IPS-18c (cell line): ENCODE data around the gene MRPS18A.

Source experiments
- H3K4me3 ChIP-seq: 2 replicates; pipeline ENCODE4 v1.7.0; 2013; ENCODE audit warnings: low read depth, mild to moderate bottlenecking, low read length, moderate library complexity; ENCODE audit not compliant: insufficient read depth
- H3K9me3 ChIP-seq: one replicate; pipeline ENCODE4 v1.6.1; 2013; ENCODE audit warnings: mild to moderate bottlenecking, low read length, moderate library complexity; ENCODE audit not compliant: control insufficient read depth, insufficient read depth

The MRPS18A gene

DNA sequence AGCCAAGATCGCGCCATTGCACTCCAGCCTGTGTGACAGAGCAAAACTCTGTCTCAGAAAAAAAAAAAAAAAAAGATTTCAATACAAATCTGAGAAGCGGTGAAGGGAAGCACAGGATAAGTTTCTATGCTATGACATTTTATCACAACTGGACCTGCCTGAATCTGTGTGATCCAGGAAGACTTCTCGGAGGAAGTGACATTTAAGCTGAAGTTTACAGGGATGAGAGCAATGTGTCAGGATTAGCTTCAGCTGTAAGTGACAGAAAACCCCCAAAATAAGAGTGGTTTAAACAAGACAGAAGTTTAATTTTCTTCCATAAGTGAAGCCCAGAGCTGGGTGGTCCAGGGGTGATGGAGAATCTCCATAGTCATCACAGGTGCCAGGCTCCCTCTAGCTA is 33.4 kb upstream of the MRPS18A start:
- no peaks in the 10 kb centered on the region for H3K9me3 ChIP-seq

DNA sequence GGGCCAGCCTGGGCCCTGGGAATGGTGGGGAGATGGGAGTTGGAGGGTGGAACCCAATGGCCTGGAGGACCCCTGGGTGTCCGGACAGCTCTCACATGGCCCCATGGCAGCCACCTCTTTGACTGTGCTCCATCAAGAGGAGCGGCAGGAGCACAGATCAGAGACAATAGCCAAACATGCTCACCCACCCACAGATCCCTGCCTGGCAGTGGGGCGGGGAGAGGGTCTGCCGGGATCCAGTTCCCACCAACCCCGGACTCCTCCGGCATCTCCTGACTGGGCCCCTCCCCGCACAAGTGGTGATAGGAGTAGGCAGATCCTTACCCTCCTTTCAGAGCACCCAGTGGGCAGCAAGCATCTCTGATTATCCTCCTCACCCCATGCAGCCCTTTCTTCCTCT is 31.9 kb upstream of the MRPS18A start:
- no peak overlapping the region for H3K4me3 ChIP-seq
- no peaks in the 10 kb centered on the region for H3K9me3 ChIP-seq

More for the DNA sequence above, 33.4 kb upstream of the MRPS18A start:
- H3K4me3 ChIP-seq = no peak overlapping the region

DNA sequence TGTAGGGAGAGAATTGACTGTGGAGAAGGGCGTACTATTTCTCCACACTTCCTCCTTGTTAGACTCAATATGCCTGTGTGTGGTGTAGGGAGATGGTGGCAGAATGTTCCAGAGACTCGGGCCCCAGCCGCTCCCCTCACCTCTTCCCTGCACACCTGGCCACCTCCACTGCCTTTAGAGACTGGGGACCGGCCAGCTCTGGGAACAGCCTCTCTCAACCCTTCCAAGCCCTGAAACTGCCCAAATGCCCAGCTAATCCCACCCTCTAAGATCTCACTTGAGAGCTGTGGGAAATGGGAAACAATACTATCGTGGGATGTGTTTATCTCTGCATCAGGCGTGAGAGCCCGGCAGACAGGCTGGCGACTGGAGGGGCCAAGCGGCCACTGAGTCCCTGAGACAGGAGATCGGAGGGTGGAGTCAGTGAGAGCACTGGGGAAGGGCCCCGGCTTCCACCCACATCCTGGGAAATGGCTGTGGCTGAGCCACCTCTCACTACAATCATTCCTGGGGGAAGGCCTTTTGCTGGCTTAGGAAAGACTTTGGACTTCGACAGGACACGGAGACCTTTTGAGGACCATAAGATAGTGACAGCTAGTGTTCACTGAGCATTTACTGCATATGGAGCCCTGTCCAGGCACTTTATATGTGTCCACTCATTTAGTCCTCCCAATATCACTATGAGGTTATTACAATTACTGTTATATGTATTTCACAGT is 31.0 kb upstream of the MRPS18A start:
- Histone ChIP-seq H3K9me3 (no peaks in the 10 kb centered on the region), H3K4me3 (no peak overlapping the region)

DNA sequence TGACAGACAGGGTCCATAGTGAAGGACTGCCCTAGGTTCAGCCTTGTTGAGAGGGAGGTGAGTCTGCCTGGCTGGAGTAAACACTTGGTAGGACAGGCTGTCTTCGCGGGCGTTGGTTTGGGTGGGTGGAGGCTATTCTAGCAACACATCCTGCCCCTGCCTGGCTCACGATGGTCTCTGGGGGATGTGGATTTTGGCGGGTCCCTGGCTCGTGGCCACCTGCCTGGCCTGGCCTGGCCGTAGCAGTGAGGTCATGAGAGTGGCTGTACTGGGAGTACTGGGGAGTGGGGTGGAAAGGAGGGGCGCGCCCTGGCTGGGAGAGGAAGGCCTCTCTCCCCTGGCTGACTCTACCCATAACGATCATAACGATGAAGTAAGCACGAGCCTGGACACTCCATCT is 30.2 kb upstream of the MRPS18A start:
- Histone ChIP-seq H3K9me3 (no peaks in the 10 kb centered on the region), H3K4me3 (no peak overlapping the region)

DNA sequence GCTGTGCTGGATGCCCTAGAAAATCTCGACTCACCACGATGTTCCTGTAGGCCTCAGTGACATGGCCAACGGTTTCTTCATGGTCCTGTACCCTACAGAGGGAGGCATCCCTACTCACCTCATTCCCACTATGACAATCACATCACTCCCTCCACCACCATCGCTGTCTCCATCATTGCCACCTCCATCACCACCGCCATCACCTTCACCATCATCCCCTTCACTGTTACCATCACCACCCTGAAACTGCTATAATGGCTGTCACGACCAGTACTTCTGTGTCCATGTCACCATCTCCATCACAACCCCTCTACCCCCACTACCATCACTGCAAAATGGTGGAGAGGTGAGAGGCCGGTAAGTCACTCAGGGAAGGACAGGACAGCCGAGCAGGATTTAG is 29.8 kb upstream of the MRPS18A start:
- Histone ChIP-seq H3K9me3 (no peaks in the 10 kb centered on the region), H3K4me3 (no peak overlapping the region)

DNA sequence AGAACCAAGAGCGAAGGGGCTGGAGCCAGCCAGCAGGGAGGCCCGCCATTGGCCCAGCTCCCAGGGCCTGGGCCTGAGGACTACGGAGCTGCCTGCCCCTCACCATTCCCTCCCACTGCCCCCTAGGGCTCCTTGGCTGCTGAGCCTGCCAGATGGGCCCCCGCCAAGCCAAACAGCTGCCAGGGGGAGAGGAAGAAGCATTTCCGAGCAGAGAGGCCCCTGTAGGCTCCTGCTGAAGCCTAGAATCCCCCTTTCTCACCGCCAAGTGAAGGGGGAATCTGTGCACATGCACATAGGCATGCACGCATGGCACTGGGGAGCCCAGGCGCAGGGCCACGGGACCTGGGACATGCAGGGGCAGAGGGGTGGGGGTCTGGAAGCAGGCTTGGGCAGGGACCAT is 28.5 kb upstream of the MRPS18A start:
- H3K9me3 ChIP-seq = no peaks in the 10 kb centered on the region
- H3K4me3 ChIP-seq = no peak overlapping the region

DNA sequence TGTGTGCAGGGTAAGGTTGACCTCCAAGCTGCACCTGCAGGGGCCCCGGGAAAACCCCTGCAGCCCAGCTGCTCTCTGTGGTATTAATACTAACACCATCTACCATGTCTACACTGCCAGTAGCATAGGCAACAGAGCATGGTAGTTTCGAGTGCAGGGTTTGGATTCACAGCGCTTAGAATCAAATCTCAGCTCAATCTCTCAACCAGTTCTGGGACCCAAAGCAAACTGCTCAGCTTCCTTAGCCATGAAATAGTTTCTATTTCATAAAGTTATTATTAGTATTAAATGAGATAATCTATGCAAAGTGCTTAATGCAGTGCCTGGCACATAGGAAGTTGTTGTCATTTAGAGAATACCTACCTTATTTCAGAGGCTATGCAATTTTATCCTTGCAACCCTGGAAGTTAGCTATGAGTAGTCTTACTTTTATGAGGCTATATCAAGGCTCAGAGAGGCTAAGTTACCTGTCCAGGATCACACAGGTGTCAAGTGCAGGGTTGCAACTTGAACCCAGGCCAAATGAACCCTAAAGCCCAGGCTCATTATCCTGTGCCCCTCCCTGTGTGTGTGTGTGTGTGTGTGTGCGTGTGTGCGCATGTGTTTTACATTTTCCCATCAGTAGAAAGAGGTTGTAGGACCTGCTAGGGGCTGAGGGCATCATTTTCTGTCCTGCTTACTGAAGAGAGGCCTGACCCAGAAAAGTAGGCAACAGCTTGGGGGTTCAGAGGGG is 27.6 kb upstream of the MRPS18A start:
- Histone ChIP-seq H3K9me3 (no peaks in the 10 kb centered on the region), H3K4me3 (no peak overlapping the region)

DNA sequence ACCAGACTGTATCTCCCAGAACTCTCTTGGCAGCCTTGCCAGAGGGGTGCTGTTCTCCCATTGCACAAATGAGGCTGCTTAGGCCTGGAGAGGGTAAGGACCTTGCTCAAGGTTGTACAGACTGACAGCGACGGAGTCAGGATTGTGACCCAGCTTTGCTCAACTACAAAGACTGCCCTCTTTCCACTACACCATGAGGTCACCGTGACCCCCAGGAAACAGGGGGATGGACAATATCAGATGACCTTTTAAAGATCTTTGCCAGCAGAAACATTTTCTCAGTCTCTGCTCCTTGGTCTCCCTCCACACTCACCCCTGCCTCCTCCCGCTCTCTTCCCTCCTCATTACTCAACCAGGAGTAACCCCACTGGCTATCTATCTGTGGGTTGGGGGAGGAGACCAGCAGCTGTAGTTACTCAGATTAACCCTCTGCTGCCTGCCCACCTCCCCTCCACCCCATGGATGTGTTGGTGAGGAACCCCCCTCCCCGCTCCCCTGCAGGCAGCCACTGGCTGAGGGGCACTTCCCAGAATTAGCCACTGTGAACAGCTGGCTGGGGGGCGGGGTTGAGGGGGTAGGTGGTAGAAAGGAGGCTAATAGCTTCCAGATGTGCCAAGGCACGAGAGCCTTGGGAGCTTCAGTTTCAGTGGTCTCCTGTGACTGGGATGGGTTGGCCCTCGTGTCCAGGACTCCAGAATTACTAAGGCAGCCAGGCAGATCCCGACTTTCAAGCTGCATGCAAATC is 26.9 kb upstream of the MRPS18A start:
- no peaks in the 10 kb centered on the region for H3K9me3 ChIP-seq
- H3K4me3 ChIP-seq = no peak overlapping the region

DNA sequence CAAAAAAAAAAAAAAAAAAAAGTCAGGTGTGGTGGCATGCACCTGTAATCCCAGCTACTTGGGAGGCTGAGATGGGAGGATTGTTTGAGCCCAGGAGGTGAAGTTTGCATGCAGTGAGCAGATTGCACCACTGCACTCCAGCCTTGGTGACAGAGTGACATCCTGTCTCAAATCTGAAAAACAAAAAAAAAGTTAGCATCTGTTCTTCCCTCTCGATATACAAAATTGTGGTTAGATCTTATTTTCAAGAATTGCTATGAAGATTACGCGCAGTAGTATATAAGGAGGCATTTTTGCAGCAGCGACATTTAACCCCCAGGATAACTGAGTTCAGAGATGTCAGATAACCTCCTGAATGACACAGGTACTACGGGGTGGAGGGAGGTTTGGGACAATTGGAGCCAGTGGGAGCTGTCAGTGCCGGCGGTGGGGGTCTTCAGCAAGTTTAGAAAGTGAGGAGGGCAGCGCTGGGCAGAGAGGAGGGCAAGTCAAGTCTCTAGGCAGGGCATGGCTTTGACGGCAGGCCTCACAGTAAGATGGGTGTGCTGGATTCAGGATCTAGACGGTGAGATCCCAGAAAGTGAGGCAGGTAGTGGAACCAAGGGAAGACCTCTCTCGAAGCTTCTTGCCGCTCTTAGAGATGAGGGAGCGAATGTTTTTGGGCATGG is 26.2 kb upstream of the MRPS18A start:
- no peaks in the 10 kb centered on the region for H3K9me3 ChIP-seq
- H3K4me3 ChIP-seq = no peak overlapping the region

DNA sequence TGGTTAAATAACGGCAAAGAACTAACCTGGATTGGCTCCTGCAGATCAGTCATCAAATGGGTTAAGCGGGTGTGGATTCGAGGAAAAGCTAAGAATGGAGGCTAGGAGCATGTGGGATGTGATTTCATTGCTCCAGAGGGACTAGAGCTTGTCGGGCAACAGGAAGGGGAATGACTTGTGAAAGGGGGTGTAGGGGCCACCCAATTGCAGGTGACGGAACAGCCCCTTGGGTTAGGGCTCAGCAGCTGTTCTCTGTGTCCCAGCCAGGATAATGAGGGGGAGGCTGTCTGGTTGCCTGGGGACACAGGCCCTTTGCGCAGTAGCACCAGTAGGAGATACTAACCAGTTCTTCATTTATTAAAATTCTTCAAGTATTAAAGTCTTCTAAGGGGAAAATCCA is 25.0 kb upstream of the MRPS18A start:
- H3K4me3 ChIP-seq = no peak overlapping the region
- no peaks in the 10 kb centered on the region for H3K9me3 ChIP-seq

DNA sequence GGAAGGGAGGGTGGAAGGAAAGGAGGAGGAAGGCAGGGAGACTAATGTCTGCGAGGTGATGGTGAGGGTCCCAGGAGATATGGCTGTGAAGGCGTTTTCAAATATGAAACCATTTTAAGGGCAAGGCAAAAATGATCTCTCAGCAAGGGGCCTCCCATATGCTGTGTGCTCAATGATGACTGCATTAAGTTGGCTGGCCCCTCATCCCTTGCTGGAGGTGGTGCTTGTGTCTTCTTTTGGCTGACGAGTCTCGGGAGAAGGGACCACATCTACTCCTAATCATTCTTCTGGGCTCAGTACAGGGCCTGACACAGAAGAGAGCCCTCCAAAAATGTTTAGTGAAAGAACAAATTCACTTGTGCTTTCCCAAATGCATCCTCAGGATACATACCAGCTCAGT is 23.0 kb upstream of the MRPS18A start:
- H3K9me3 ChIP-seq = no peaks in the 10 kb centered on the region

DNA sequence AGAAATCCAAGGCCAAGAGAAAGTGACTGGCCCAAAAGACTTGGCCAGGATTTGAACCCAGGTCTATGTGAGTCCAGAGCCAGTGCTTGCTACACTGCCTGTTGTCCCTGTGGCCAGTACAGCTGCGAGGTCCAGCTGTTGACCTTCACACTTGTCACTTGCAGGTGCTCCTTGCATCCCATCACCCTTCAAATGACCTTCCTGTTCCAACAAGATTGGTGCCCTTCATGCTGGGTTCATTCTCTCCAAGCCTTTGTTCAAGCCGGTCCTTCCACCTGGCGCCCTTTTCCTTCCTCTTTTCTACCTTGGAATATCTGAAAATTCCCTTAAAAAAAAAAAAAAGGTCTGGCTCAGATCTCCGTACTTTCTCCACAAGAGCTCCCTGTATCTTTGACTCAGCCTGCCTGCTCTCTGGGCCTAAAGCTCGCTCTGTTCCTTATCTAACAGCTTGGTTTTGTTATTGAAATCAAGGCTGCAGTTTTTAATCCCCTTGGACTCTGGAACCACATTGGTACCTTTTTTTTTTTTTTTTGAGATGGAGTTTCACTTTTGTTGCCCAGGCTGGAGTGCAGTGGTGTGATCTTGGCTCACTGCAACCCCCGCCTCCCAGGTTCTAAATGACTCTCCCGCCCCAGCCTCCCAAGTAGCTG is 22.2 kb upstream of the MRPS18A start:
- Histone ChIP-seq H3K4me3 (no peak overlapping the region), H3K9me3 (no peaks in the 10 kb centered on the region)

More for the DNA sequence above, 23.0 kb upstream of the MRPS18A start:
- H3K4me3 ChIP-seq = no peak overlapping the region

DNA sequence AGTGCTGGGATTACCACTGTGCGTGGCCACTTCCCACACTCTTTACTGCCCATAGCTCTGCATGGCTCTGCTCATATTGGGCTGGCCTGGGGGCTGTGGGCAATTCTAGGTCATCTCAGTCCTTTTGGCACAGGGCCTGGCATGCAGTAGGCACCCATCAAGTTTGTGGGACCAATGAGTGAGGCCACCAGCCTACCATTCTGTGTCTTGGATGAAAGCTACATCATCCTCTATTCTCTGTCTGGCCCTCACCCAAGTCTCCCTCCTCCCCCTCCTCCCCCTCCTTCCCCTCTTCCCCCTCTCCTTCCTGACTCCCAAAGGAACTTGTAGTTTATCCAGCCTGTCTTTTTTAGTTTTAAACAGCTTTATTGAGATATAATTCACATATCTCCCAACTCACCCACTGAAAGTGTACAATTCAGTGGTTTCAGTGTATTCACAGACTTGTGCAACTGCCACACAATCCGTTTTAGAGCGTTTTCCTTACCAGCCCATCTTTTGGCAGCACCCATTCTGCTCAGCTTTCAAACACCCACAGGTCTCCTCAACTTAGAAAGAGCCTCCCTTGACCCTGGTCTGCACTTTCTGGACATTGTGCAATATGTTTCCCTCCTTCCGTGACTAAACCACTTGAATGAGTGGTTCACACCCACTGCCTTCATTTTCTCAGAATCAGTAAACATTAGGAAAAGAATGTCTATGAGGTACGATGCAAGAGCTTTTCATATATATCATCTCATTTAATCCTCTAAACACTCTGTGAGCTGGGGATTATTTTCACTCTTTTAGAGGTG is 21.5 kb upstream of the MRPS18A start:
- Histone ChIP-seq H3K4me3 (no peak overlapping the region), H3K9me3 (no peaks in the 10 kb centered on the region)

DNA sequence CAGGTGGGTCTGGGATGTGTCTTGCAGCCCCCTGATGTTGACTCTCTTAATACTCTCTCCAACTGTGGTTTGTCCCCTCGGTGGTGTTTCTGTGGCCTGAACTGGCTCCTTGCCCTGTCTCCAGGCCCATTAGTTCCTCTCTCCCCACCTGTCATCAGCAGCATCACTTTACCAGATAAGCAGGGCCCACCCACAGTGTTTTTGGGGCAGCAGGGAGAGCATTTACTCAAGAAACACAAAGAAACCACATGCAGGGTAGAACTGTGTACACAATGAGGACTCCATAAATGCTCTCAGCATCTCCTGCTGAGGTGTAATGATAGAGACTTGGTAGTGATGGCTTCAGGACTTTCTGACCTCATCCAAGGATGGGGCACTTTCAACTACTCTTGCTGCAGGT is 20.2 kb upstream of the MRPS18A start:
- no peak overlapping the region for H3K4me3 ChIP-seq
- H3K9me3 ChIP-seq = no peaks in the 10 kb centered on the region

DNA sequence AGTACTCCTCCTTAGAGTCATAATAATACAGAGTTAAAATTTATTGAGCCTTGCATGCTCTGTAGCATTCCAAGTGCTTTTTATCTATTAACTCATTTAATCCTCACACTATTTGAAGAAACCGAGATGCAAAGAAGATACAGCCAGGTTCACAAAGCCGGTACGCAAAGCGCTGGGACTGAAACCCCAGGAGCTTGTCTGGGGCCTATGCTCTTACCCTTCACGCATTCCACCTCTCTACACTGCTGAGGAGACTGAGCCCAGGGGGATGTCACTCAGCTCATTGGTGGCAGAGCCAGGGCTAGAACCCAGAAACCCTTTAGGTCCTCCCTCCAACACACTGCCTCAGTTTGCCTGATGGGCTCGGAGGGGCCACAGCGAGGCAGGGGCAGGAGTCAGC is 19.7 kb upstream of the MRPS18A start:
- no peak overlapping the region for H3K4me3 ChIP-seq
- no peaks in the 10 kb centered on the region for H3K9me3 ChIP-seq

DNA sequence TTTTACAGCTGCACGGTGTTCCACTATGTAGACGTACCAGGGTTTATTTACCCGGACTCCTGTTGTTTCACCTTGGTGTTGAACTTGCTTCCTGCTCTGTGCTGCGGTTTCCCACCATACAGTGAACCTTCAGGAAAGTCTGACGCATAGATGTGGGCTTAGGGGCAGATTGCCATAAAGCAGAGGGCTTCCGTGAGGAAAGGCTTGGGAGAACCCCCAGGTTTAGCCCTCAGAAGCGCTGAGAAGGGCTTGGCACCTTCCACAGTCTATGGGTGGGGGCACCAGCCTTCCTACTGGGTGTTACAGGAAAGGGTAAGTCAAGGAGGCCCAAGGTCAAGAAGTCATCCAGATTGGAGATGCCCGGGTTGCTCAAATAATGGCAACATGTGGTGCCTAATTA is 19.2 kb upstream of the MRPS18A start:
- H3K4me3 ChIP-seq = no peak overlapping the region
- H3K9me3 ChIP-seq = no peaks in the 10 kb centered on the region
